ENCODE measurements around the gene APOM.

The APOM gene

DNA sequence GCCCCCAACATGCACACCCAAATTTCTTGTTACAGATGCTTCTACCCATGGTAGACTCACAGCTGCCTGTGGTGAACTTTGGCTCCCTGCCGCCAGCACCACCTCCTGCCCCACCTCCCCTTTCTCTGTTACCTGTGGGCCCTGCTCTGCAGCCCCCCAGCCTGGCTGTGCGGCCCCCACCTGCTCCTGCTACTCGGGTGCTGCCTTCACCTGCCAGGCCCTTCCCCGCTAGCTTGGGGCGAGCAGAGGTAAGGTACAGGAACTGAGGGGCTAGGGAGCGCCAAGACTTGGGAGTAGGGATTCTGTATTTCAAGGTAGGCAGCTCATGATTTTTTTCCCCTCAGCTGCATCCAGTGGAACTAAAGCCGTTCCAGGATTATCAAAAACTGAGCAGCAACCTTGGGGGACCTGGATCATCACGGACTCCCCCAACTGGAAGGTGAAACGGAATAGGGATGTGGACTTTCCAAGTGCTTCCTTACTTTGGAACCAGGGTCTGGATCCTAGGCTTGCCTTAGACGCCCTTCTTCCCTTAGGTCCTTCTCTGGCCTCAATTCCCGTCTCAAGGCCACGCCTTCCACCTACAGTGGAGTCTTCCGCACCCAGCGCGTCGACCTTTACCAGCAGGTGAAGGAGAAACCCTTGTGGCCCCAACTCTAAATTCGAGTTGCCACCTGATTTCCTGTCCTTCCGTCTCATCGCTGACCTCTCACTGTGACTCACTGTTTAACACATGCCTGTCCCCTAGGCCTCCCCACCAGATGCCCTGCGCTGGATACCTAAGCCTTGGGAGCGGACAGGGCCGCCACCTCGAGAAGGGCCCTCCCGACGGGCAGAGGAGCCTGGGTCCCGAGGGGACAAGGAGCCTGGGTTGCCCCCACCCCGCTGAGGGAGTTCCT lies 18.7 kb upstream of the APOM start:
- Mint-ChIP-seq H3K27ac (no peak overlapping the region), H3K36me3 (peaks cover 67% of the 10 kb centered on the region), H3K27me3 (no peaks in the 10 kb centered on the region), H3K4me1 (no peaks in the 10 kb centered on the region), H3K9me3 (no peaks in the 10 kb centered on the region), H3K4me3 (no peak overlapping the region)
- DNase-seq = no peak
- CTCF ChIA-PET = no interaction called here

- H3K27me3 Mint-ChIP-seq = no peaks in the 10 kb centered on the region
- DNase-seq = no peak
- no peaks in the 10 kb centered on the region for H3K9me3 Mint-ChIP-seq
- CTCF ChIA-PET = interaction anchor here (1.1 kb wide), 1 partner anchor 52 kb away, joined by 3 read pairs; no protein-coding TSS in a partner anchor
- H3K27ac Mint-ChIP-seq = no peak overlapping the region
- peaks cover 60% of the 10 kb centered on the region for H3K36me3 Mint-ChIP-seq
- H3K4me3 Mint-ChIP-seq = no peak overlapping the region
- H3K4me1 Mint-ChIP-seq = no peaks in the 10 kb centered on the region
These were observed 16.7 kb upstream of the APOM start for GRCh38 chr6:31639043-31639442.

GRCh38 chr6:31639449-31639861 lies 16.2 kb upstream of the APOM start:
- CTCF ChIA-PET = interaction anchor here (1.0 to 1.1 kb wide), 2 partner anchors 10 to 51 kb away, joined by 3 read pairs; no protein-coding TSS in a partner anchor
- Mint-ChIP-seq H3K36me3 (peaks cover 58% of the 10 kb centered on the region), H3K4me1 (no peaks in the 10 kb centered on the region), H3K4me3 (no peak overlapping the region), H3K9me3 (no peaks in the 10 kb centered on the region), H3K27me3 (no peaks in the 10 kb centered on the region), H3K27ac (no peak overlapping the region)
- no peak for DNase-seq

- Mint-ChIP-seq H3K4me3 (no peak overlapping the region), H3K36me3 (peaks cover 63% of the 10 kb centered on the region), H3K27ac (peak overlapping the region; percentile 49), H3K27me3 (no peaks in the 10 kb centered on the region), H3K4me1 (peaks cover 4% of the 10 kb centered on the region), H3K9me3 (no peaks in the 10 kb centered on the region)
- DNase-seq = no peak
- CTCF ChIA-PET = interaction anchor here (1.0 kb wide), 1 partner anchor 11 kb away, joined by 3 read pairs; no protein-coding TSS in a partner anchor
These were observed 15.1 kb upstream of the APOM start for GRCh38 chr6:31640612-31641011.

- peaks cover 61% of the 10 kb centered on the region for H3K36me3 Mint-ChIP-seq
- H3K27ac Mint-ChIP-seq = peak overlapping the region; percentile 70
- H3K9me3 Mint-ChIP-seq = no peaks in the 10 kb centered on the region
- CTCF ChIA-PET = no interaction called here
- no peaks in the 10 kb centered on the region for H3K27me3 Mint-ChIP-seq
- H3K4me1 Mint-ChIP-seq = peaks cover 4% of the 10 kb centered on the region
- no peak for DNase-seq
- no peak overlapping the region for H3K4me3 Mint-ChIP-seq
These were observed 14.3 kb upstream of the APOM start for GRCh38 chr6:31641370-31641769.

GRCh38 chr6:31642798-31643570 lies 12.7 kb upstream of the APOM start:
- Mint-ChIP-seq H3K9me3 (no peaks in the 10 kb centered on the region), H3K4me1 (peaks cover 4% of the 10 kb centered on the region), H3K36me3 (peaks cover 60% of the 10 kb centered on the region), H3K27ac (no peak overlapping the region), H3K27me3 (no peaks in the 10 kb centered on the region), H3K4me3 (no peak overlapping the region)
- no peak for DNase-seq
- CTCF ChIA-PET = interaction anchor here (0.6 kb wide), 1 partner anchor 172 kb away, joined by 3 read pairs; no protein-coding TSS in a partner anchor

GRCh38 chr6:31643818-31644454 lies 11.8 kb upstream of the APOM start:
- H3K27ac Mint-ChIP-seq = no peak overlapping the region
- no peaks in the 10 kb centered on the region for H3K27me3 Mint-ChIP-seq
- H3K4me1 Mint-ChIP-seq = peaks cover 7% of the 10 kb centered on the region
- H3K9me3 Mint-ChIP-seq = no peaks in the 10 kb centered on the region
- H3K36me3 Mint-ChIP-seq = peaks cover 63% of the 10 kb centered on the region
- CTCF ChIA-PET = no interaction called here
- H3K4me3 Mint-ChIP-seq = no peak overlapping the region
- DNase-seq = no peak

DNA sequence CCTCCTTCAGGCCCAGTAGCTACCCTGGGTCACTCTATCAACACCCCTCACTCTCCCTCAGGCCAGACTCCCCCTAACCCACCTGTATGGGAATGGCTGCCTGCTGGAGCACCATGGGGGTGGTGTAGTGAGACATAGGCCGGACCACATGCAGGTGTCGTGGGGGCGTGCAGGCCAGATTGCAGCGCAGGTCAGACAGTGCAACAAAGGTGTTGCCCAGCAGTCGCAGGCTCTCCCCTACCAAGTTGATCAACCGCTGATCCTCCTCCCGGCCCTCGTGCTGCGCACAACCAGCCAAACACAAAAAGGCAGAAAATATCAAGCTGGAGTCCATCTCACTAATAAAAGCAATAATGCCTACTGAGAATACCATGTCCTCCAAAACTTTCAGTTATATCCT lies 10.4 kb upstream of the APOM start:
- CTCF ChIA-PET = no interaction called here
- H3K27me3 Mint-ChIP-seq = no peaks in the 10 kb centered on the region
- no peak overlapping the region for H3K27ac Mint-ChIP-seq

DNA sequence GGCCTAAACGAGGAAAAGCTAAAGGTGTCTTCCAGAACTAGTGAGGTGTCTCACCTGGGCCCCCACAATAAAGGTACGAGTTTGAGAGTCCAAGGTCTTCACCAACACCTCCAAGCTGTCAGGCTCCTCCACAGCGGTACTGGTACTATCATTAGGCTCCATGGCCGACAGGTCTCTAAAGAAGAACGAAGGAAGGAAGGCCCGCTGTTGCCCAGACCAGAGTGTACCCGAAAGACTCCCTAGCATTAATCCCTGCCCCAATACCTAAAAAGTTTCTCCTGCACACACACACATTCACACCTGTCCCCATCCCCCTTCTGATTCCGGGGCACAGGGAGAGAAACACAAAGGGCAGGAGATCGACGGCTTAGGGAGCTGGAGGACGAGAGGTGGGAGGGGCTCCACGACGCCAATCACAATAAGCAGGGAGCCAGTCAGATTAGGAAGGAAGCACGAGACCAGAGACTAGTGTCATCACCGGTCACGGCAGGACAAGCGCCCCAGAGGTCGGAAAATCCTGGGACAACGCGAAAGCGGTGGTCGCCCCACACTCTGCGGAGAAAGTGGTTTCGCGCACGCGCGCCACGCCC lies 4.0 kb upstream of the APOM start:
- Mint-ChIP-seq H3K9me3 (no peaks in the 10 kb centered on the region), H3K36me3 (peaks cover 54% of the 10 kb centered on the region), H3K4me3 (peak overlapping the region; percentile 98), H3K27ac (peak overlapping the region; percentile 99), H3K4me1 (peaks cover 54% of the 10 kb centered on the region), H3K27me3 (no peaks in the 10 kb centered on the region)
- CTCF ChIA-PET = interaction anchor here (0.7 to 2.4 kb wide), 6 partner anchors 12 to 154 kb away, joined by 3 to 9 read pairs (median 3); partner anchors contain the start of gene ATP6V1G2
- no peak for DNase-seq

More for the DNA sequence above, 10.4 kb upstream of the APOM start:
- Mint-ChIP-seq H3K4me1 (peaks cover 14% of the 10 kb centered on the region), H3K36me3 (peaks cover 65% of the 10 kb centered on the region), H3K9me3 (no peaks in the 10 kb centered on the region), H3K4me3 (no peak overlapping the region)
- no peak for DNase-seq

- Mint-ChIP-seq H3K27me3 (no peaks in the 10 kb centered on the region), H3K9me3 (no peaks in the 10 kb centered on the region), H3K27ac (peak overlapping the region; percentile 99), H3K36me3 (peaks cover 48% of the 10 kb centered on the region), H3K4me1 (peaks cover 65% of the 10 kb centered on the region), H3K4me3 (peak overlapping the region; percentile 98)
- CTCF ChIA-PET = interaction anchor here (0.6 to 2.4 kb wide), 5 partner anchors 11 to 117 kb away, joined by 3 to 9 read pairs (median 4); partner anchors contain the start of gene GPANK1
- peak; percentile 93 for DNase-seq
These were observed 2.6 kb upstream of the APOM start for GRCh38 chr6:31652925-31653724.

- no peak overlapping the region for H3K4me3 Mint-ChIP-seq
- H3K27me3 Mint-ChIP-seq = no peaks in the 10 kb centered on the region
- CTCF ChIA-PET = interaction anchor here (0.8 to 1.8 kb wide), 2 partner anchors 10 to 316 kb away, joined by 3 to 9 read pairs; partner anchors contain the start of gene GPANK1
- no peaks in the 10 kb centered on the region for H3K9me3 Mint-ChIP-seq
- H3K27ac Mint-ChIP-seq = no peak overlapping the region
- peaks cover 46% of the 10 kb centered on the region for H3K36me3 Mint-ChIP-seq
- peaks cover 75% of the 10 kb centered on the region for H3K4me1 Mint-ChIP-seq
- DNase-seq = no peak
These were observed 933 bp upstream of the APOM start for GRCh38 chr6:31654574-31655348.

GRCh38 chr6:31657406-31658157 lies 1.9 kb downstream of the APOM start:
- peaks cover 56% of the 10 kb centered on the region for H3K36me3 Mint-ChIP-seq
- CTCF ChIA-PET = interaction anchor here (1.0 to 1.2 kb wide), 2 partner anchors 83 to 109 kb away, joined by 3 read pairs; no protein-coding TSS in a partner anchor
- peak overlapping the region; percentile 88 for H3K27ac Mint-ChIP-seq
- DNase-seq = peak; percentile 59
- peaks cover 83% of the 10 kb centered on the region for H3K4me1 Mint-ChIP-seq
- no peaks in the 10 kb centered on the region for H3K9me3 Mint-ChIP-seq
- peak overlapping the region; percentile 55 for H3K4me3 Mint-ChIP-seq
- no peaks in the 10 kb centered on the region for H3K27me3 Mint-ChIP-seq
